GM19438 (cell line): ENCODE measurements around the gene SHQ1.
A peak's percentile ranks its signal among the peaks of the same experiment; 100 is the strongest.

Experiments
- ATAC-seq: cut with Tn5 transposase; IDR thresholded peaks from one replicate; pipeline ENCODE4 v1.9.1; 2021; ENCODE audit warnings: low read depth; ENCODE audit not compliant: unreplicated experiment

Gene SHQ1

DNA sequence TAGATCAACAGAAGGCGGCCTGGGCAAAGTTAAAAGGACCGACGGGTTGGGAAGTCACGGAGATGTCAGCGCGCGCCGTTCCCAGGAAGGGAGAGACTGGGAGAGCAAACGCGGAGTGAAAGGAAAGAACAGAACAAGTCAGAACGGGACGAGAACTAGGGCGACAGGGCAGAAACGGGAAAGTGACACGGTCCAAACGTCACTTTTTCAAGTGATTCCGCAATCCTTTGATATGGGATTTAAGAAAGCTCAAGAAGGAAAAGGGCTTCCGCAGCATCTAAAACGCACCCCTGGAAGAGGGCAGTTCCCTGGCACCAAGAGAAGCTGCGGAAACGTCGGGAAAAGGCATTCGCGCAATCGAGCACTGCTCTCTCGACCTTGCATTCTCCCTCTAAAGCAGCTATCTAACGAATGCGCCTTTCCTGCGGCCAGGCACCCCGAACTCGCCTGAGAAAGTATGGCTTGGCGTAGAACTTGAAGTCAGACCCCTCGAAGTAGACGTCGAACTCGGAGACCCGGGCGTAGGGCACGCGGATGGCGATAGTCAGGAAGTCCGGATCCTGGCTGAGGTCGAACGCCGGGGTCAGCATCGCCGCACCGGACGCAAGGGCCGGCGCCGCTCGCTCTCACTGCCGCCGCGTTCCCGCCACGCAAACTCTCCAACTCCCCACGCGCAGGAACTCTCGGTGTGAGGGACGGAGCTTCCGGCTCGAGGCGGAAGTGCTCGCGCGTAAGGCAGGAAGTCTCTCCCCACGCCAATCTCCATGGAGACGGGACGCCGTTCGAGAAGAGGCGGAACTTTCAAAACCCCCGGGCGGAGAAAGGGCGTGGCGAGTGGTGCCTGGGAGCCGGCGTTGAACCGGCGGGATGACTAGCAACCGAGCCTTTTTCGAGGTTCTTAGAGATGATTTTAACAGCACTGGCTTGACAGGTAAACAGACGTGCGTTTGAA lies at the start of gene SHQ1:
Gene SHQ1 (minus strand): TSS at position 695 of the 952 bp plus-strand sequence. CDS start 105 bp downstream, at position 590.
- peak; percentile 88 for ATAC-seq

DNA sequence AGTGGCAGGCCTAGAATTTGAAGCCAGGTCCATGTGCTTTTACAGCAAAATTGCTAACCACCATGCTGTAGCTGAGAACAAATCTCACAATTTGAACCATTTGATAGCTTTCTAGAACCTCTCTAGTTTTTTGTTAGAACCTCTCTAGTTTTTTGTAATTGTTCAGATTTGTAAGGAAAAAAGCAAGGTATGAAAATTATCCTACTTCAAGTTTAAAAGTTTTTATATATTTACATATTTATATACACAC lies 49.4 kb upstream of the SHQ1 start:
- no peak for ATAC-seq

DNA sequence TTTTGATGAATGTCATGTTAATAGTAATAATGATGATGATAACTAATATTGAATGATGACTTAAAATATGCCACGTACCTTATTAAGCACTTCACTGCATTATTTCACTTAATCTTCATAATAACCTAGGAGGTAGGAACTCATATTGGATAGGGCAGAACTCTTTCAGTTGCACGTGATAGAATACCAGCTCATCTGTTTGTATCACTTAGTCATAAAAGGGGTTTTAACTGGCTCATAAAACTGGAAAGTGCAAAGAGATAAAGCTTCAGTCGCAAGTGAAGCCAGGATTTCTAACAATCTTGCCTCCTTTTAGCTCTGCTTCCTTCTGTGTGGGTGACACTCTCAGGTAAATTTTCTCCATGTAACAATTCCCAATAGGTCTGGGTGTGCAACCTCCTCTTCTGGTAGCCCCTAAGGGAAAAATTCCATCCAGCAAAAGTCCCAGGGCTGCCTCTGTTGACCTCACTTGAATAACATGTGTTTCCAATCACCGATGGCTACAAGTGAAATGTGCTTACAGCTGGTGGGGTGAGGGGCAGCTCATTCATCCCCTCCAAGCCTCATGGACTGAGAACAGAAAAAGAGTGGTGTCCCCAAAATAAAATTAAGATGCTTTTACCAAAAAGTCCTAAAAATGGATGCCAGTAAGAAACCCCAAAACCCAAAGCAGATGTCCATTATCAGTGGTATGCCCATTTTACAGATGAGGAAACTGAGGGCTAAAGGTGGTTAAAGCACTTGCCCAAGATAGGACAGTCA lies 48.9 kb upstream of the SHQ1 start:
- ATAC-seq, result no peak

DNA sequence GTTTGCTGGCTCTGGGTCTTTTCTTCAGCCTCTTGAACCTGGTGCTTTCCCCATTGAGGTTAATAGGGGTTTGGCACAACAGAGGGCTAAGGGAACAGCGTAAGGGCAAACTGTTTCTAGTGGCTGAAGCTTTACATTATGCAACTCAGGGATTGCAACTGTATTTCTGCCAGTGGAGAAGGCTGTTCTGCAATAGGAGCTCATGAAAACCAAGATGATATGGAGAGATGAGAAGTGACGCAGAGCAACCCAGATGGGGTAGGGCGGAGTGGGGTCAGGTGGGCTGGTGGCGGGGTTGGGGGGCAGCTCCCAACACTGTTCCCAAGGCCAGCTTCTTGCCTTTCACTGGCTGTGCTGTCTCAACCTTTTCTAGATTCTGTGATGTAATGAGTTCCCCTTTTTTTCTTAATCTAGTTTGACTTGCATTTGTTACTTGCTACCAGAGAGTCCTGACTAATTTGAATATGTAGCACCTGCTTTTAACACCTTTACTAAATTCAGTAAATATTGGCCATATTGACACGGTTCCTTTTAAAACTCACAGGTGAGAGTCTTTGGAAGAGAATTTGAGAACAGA lies 46.8 kb upstream of the SHQ1 start:
- no peak for ATAC-seq

DNA sequence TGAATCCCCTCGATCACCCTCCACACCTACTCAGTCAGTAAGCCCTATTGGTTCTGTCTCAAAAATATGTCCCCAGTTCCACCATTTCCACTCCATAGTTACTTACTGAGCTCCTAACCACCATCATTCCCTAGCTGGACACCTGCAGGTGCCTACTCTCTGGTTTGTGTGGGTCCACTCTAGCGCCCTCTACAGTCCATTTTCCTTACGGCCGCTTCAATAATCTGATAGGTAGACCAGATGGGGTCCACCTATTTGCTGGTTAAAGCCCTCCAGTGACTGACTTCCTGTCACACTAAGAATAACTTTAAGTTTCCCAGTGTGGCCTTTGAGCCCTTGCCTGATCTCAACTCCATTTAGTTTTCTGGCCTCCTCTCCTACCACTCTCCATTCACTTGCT lies 44.6 kb upstream of the SHQ1 start:
- no peak for ATAC-seq

DNA sequence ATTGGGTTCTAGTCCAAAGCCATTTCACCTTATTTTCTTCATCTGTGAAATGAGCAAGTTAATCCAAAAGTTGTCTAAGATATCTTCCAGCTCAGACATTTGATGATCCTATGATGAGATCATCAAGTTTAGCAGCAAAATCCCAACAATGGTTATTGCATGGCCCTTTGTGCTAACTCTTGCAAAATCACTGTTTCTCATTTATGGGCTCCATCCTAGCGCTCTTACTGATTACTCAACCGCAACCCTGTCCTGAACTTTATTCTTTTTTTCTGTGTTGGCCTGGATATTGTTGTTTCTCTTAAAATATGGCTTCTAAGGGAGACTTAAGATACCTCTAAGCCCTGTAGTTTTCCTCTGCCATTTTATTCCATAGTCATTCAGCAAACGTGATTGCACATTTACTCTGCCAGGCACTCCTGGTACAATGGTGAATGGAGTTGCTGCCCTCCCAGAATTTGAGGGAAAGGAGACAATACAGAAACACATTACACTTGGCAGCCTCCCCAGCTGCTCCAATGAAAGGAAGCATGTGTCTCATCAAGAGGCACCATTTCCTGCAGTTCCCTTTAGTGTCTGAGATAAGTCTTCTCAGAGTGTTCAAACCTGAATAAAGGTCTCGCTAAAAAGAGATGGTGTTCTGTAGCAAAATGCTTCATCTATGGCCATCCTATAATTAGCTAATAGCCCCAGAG lies 44.0 kb upstream of the SHQ1 start:
- ATAC-seq, result no peak

DNA sequence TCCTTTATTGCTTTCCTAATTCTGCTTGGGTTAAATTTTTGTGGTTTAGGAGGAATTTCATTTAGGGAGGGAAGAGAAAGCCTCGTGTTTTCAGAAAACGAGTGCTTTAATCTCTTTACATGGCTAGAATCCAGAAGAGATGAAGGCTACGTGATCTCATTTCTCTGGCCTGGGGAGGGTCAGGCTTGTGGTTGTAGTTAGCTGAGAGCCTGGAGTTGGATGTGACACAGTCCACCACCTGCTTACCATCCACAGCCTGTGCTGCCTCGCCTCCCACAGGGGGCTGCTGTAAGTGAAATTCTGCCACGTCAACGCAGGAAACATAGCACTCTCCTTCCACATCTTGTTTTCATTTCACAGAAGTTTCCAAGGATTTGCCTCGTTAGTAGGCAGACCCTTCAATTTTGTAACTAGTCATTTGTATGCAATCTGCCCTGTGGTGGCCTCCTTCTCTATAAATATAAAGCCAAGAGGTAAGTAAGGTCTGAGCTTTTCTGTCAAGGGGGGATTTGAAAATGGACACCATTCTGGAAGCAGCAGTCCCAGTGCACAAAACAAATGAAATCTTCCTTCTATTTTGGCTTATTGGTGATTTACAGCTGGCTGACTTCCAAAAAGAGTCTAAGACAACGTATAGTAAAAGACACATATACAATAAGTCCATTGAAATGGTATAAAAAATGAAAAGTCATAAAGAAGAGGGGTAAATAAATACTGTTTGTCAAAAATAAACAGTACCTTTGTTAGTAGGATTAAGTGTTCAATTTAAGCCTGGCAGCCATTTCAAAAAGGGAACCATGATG lies 43.0 kb upstream of the SHQ1 start:
- ATAC-seq, result no peak

DNA sequence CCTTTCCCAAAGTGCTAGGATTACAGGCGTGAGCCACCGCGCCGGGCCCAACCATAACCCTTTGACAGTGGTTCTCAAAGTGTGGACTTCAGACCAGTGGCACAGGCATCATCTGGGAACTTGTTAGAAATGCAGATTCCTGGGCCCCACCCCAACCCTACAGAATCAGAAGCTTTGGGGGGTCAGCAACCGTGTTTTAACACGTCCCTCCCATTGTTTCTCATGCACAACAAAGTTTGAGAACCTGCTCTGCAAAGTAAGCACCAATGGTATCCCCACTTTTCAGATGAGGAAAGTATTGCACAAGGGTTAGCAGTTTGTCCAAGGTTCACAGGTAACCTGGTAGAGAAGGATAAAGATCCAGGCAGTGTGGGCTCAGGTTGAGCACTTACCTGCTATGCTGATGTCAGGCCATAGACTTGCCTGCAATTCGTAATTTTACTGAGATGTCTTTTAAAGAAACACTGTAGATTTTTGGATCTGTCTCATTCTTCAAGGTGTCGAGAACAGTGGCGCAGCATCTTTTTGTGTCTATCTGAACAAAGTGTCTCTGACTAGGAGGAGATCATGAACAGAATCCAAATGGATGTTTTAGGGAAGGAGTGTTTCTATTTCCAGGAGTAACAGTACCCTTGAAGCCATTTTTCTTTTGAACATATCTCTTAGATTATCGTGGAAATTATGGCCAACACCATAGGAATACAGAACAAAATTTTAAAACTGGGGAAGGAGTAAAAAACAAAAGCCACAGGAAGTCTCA lies 42.1 kb upstream of the SHQ1 start:
- ATAC-seq, result no peak

DNA sequence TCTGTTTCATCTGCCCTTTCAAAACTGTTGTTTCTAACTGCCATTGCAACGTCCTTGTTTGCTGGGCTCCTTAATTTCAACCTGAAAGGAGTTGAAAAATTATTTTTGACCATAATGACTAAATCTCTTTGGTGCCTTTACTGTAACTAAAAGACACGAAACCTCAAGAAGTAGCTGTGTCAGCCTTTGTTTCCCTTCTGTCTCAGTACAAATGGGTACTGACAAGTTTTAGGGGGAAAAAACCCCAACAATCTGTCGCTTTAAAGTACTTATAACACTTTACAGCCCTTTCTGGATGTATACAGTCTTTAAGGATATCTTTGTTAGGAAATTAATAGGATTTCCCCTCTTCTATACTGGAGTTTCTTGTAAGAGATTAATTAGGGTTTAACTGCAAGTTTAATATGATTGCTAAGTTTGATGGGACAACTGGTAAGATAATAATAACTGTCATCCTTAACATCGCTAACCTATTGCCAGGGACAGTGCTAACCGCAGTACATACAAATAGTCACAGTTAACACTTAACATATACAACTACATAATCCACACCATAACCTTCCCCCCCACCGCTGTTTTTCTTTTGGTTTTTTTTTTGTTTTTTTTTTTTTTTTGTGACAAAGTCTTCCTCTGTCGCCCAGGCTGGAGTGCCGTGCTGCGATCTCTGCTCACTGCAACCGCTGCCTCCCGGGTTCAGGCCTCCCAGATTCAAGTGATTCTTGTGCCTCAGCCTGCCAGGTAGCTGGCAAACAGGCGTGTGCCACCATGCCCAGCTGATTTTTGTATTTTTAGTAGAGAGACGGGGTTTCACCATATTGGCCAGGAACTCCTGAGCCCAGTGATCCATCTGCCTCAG lies 41.3 kb upstream of the SHQ1 start:
- no peak for ATAC-seq

DNA sequence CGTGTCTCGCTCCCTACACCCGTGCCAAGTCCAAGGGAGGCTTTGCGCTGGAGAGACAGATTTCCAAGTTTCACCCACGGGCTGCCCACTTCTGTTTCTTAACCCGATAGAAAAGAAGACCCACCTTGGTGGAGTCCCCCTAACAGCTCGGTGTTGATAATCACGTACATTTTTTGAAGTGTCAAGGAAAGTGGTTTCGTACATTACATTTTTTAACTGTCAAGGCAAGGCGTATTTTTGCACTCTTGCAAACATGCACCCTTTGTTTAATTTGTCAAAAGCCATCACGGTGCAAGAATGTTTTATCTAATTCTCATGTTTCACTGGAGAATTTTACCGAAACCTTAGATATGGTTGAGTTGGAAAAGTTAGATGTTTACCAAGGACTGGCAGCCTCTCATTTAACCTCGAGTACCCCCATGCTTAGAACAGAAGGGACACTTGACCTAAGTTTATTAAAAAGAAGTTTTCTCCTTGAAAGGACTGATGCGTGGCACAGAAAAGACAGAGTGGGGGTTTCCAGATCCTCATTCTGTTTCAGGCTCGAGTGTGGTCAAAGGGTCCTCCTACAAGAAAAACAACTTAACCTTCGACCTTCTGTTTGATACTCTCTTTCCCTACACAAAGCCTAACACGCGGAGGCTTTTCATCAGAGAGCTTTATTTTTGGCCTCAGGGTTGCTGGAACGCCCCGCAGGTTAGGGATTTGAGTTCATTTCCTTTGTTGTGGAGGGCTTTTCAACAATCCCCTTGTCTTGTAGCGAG lies 40.5 kb upstream of the SHQ1 start:
- no peak for ATAC-seq

DNA sequence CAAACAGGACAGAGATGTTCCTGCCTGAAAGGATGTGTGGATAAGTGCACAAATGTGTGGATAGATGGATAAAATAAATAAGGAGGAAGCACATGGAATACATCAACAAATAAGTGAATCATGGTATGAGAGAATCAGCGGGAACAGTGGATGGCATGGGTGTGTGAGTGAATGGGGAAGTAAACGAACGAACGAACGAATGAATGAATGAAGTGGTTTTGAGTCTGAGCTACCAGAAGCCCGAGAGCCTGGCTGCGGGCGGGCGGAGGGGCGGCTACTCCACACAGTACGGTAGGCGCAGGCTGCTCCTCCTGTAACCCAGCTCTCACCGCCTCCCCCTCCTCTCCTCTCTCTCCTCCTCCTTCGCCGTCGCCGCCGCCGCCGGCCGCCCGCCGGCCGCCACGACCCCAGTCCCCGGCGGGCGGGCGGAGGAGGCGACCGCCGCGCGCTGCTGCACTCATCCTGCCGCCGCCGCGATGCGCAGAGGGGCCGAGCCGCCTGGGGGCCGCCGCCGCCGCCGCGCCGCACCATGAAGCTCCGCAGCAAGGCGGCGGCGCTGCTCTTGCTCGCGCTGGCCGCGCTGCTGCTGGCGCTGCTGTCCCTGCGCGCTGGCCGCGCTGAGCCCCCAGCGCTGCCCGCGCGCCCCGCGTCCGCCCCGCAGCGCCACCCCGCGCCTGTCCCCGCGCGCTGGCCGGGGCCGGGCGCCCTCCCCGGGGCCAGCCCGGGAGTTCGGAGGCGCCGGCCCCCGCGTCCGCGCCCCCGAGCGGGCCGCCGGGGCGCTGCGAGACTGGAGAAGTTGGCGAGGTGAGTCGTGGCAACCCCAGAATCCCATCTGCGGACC lies 39.7 kb upstream of the SHQ1 start, which contains the start of gene GXYLT2:
Gene GXYLT2 (plus strand): TSS at position 342 of the 841 bp plus-strand sequence. CDS start 188 bp downstream, at position 530.
- ATAC-seq, result no peak

DNA sequence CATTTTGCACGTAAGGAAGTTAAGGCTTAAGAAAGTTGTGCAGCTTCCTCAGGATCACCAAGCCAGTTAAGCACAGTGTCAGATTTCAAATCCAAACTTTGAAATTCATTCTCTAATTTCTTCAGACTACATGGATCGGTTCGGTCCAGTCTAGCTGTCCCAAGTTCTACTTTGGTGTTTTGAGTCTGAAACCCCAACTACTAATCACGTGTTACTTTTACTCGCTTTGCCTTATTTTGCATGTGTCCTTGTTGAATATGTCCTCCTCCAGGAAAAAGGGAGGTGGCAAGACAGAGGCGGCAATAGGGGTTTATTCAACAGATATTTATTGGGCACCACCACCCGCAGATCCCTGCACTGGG lies 39.1 kb upstream of the SHQ1 start:
- no peak for ATAC-seq

DNA sequence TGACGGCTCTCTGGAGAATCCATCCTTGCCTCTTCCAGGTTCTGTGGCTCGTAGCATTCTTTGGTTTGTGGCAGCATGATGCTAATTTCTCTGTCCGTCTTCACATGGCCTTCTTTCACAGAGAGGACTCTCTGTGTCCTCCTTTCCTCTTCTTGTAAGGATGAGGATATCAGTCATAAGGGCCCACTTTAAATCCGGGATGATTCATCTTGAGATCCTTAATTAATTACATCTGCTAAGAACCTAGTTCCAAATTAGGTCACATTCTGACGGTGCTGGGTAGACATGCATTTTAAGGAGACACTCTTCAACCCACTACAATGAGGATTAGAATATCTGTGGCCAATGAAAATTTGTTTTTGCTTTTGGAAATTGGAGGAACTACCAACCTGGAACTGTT lies 23.9 kb upstream of the SHQ1 start:
- ATAC-seq, result no peak

DNA sequence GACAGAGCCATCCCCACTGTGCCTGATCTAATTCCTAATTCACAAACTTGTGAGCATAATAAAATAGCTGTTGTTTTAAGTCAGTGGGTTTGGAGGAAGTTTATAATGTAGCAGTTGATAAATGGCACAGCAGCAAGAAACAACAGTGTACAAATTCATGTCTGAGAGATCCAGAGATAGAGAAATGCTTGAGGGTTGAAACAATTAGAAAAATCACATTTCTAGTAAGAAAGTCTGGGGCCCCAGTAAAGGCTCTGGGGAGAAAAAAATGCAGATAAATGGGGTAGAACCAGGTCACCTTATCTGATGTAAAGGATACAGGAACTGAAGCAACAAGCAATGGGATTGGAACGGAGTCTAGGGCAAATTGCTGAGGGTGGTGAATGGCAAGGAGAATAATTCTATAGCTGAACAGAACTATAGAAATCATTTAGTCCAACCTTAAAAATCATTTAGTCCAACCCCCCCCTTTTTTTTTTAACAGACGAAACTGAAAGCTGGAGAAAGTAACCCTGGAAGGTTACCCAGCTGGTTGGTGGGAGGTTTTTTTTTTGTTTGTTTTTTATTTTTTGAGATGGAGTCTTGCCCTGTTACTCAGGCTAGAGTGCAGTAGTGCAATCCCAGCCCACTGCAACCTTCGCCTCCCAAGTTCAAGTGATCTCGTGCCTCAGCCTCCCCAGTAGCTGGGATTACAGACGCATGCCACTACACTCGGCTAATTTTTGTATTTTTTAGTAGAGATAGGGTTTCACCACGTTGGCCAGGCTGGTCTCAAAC lies 14.3 kb upstream of the SHQ1 start:
- ATAC-seq, result no peak

DNA sequence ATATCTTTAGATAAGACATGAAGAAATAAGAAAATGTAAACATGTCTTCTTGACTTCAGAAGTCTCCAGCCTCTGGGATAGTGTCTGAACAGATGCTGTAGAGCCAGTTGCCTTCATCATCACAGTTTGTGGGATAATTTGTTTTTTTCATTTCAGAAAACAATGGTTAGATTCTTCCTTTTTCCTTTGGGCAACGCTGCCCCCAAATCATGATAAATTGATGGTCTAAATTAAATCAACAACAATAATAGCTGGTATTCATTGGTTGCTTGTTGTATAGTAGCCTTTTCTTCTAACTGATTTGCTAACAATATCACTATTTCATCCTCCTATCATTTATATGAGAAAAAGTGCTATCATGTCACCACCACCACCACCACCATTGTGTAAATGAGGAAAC lies 12.6 kb upstream of the SHQ1 start:
- ATAC-seq, result no peak

DNA sequence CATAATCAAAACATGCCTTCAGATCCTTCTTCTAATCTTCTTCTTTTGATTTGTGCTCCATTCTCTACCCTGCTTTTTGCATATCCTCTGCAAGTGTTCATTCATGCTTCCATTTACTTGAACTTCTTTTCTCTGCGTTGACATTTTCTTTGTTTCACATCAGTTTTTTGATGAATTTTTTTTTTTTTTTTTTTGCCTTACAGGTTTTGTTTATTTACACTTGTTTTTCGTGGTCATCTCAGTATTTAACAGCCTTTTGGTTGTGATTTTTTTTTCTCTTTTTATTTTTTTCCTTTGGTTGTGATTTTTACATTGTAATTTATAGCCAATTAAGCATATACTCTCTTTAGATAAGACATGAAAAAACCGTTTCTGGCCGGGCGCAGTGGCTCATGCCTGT lies 11.8 kb upstream of the SHQ1 start:
- no peak for ATAC-seq
